Panc1 (cell line): ENCODE data around the gene NSD2. TPM values are rescaled to one million over a fixed set of nuclear protein-coding genes. Genes with fewer than 3 reads are reported as not detected.

Experiments used
- ATAC-seq: fragments of 200-7000 bp; cut with Tn5 transposase; 2 replicates; pipeline ENCODE4 v1.9.1; 2020; ENCODE audit warnings: mild to moderate bottlenecking, moderate library complexity
- BruUV-seq: library from RNA; stranded (reverse); fragments of 400-500 nt; replicated peaks from 2 replicates; lab custom pipeline; 2021; lab: Mats Ljungman, UMichigan
- CTCF ChIA-PET: fragments of 300-600 bp; sonication (Branson Sonifier 250); formaldehyde crosslinking; loops from one replicate; lab custom pipeline; 2022; ENCODE audit warnings: antibody characterized with exemption; lab: Charles Lee
- POLR2A ChIA-PET: fragments of 300-600 bp; sonication (Branson Sonifier 250); formaldehyde crosslinking; loops from one replicate; lab custom pipeline; 2022; ENCODE audit warnings: antibody characterized with exemption; lab: Charles Lee
- DNase-seq: peaks from one replicate; pipeline ENCODE4 v3.0.0-alpha.2; 2010; ENCODE audit warnings: low read depth, low spot score
- H3K27ac ChIP-seq: 2 replicates; pipeline ENCODE4 v1.5.1; 2011; ENCODE audit warnings: mild to moderate bottlenecking, low read length, inconsistent platforms
- H3K27me3 ChIP-seq: fragments of 200-500 bp; sonication (Bioruptor generic); 2 replicates; pipeline ENCODE4 v1.6.0; 2014; ENCODE audit warnings: low read length, inconsistent platforms; ENCODE audit not compliant: control insufficient read depth, insufficient read depth
- H3K36me3 ChIP-seq: fragments of 200-500 bp; sonication (Bioruptor generic); 2 replicates; pipeline ENCODE4 v1.5.1; 2014; ENCODE audit warnings: inconsistent platforms, mild to moderate bottlenecking, low read length, moderate library complexity; ENCODE audit not compliant: control insufficient read depth, insufficient read depth
- H3K4me1 ChIP-seq: 2 replicates; pipeline ENCODE4 v1.5.1; 2011; ENCODE audit warnings: inconsistent platforms, mild to moderate bottlenecking, low read length, moderate library complexity; ENCODE audit not compliant: control insufficient read depth, insufficient read depth
- H3K4me3 ChIP-seq, 2 experiments: 2 replicates each; pipeline ENCODE4 v1.5.1; 2011 to 2012; ENCODE audit warnings: low read depth in 2 of 2, low read length in 2 of 2, mild to moderate bottlenecking in 2 of 2, inconsistent platforms in 1 of 2, moderate library complexity in 1 of 2
- H3K9me3 ChIP-seq: fragments of 200-500 bp; sonication (Bioruptor generic); 2 replicates; pipeline ENCODE4 v1.5.1; 2014; ENCODE audit warnings: low read depth, mild to moderate bottlenecking, inconsistent platforms, low read length, moderate library complexity; ENCODE audit not compliant: control insufficient read depth, insufficient read depth
- POLR2AphosphoS5 ChIP-seq: IDR thresholded peaks from 2 replicates; pipeline ENCODE4 v1.6.1; 2012; ENCODE audit warnings: mild to moderate bottlenecking, low read depth, low read length, moderate library complexity
- SIN3A ChIP-seq: IDR thresholded peaks from 2 replicates; pipeline ENCODE4 v1.6.1; 2012; ENCODE audit warnings: low read depth, mild to moderate bottlenecking, low read length, moderate library complexity, borderline replicate concordance; ENCODE audit not compliant: insufficient read depth
- TCF7L2 ChIP-seq: IDR thresholded peaks from 2 replicates; pipeline ENCODE4 v1.6.1; 2011; ENCODE audit warnings: mild to moderate bottlenecking, low read depth, low read length, inconsistent platforms
- in situ Hi-C: cut with HindIII; loops from 2 replicates; pipeline ENCODE4 v1.10.0; 2016; ENCODE audit warnings: low sequenced_read_pairs, low pct_unique_long_range_greater_than_20kb
- intact Hi-C: fragments of 100-400 bp; cut with micrococcal nuclease; formaldehyde crosslinking; loops from one replicate; pipeline ENCODE4 v1.10.0; 2022; ENCODE audit not compliant: unreplicated experiment
- total RNA-seq: library from RNA; stranded (reverse); gene quantifications from one replicate; pipeline ENCODE4 v1.2.1, GENCODE V29; 2021; ENCODE audit not compliant: unreplicated experiment
- TF ChIP-seq, protein P1 (sequence below): fragments of 450-650 bp; IDR thresholded peaks from 2 replicates; pipeline ENCODE4 v1.5.1; 2017; ENCODE audit warnings: mild to moderate bottlenecking
- TF ChIP-seq, protein P2 (sequence below), 2 experiments: IDR thresholded peaks; 2 replicates each; pipeline ENCODE4 v1.6.1; 2011 to 2012; ENCODE audit warnings: low read depth in 2 of 2, control low read depth in 1 of 2, low read length in 1 of 2, mild to moderate bottlenecking in 1 of 2, moderate library complexity in 1 of 2; ENCODE audit not compliant: insufficient read depth in 1 of 2

The NSD2 gene
- total RNA-seq, 1 experiment from 2014 or later: 116 TPM

DNA sequence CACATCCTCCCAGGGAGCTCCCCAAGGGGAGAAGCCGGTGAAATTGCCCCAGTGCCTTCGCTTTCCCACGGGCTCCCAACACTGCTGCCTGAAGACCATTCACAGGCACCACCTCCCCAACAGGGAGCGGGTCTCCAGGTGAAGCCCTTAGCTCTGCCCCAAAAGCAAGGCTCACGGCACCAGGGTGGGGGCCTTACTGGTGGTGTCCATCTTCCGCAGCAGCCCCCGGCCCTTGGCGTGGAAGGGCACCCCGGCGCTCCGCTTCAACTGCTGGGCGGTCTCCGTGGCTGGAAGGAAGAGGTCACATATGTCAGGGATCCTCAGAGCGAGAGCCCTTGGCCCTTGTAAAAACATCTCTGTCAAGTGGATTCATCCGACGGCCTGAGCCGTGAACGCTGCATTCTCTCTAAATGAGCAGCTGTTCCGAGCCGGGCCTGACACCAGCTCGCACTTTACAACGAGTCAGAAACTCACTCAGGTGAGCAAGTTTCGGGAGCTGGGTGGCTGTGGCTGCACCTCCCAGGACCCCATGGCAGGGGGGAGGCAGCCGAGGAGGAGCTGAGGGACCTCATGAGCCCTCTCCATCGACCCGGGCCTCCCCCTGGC, 116.6 kb downstream of the NSD2 start:
- CTCF ChIA-PET: no interaction called here
- no peak for DNase-seq
- no peak overlapping the region for H3K4me3 ChIP-seq
- no peaks in the 10 kb centered on the region for H3K4me1 ChIP-seq
- BruUV-seq: no TSS peak
- intact Hi-C loops: no loop called here
- H3K27ac ChIP-seq: no peak overlapping the region
- H3K36me3 ChIP-seq: no peaks in the 10 kb centered on the region
- in situ Hi-C loops: no loop called here
- TF ChIP-seq POLR2AphosphoS5 (no peak), SIN3A (no peak), TCF7L2 (no peak)
- TF ChIP-seq, protein P1, sequence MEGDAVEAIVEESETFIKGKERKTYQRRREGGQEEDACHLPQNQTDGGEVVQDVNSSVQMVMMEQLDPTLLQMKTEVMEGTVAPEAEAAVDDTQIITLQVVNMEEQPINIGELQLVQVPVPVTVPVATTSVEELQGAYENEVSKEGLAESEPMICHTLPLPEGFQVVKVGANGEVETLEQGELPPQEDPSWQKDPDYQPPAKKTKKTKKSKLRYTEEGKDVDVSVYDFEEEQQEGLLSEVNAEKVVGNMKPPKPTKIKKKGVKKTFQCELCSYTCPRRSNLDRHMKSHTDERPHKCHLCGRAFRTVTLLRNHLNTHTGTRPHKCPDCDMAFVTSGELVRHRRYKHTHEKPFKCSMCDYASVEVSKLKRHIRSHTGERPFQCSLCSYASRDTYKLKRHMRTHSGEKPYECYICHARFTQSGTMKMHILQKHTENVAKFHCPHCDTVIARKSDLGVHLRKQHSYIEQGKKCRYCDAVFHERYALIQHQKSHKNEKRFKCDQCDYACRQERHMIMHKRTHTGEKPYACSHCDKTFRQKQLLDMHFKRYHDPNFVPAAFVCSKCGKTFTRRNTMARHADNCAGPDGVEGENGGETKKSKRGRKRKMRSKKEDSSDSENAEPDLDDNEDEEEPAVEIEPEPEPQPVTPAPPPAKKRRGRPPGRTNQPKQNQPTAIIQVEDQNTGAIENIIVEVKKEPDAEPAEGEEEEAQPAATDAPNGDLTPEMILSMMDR: no peak
- TF ChIP-seq, protein P2, sequence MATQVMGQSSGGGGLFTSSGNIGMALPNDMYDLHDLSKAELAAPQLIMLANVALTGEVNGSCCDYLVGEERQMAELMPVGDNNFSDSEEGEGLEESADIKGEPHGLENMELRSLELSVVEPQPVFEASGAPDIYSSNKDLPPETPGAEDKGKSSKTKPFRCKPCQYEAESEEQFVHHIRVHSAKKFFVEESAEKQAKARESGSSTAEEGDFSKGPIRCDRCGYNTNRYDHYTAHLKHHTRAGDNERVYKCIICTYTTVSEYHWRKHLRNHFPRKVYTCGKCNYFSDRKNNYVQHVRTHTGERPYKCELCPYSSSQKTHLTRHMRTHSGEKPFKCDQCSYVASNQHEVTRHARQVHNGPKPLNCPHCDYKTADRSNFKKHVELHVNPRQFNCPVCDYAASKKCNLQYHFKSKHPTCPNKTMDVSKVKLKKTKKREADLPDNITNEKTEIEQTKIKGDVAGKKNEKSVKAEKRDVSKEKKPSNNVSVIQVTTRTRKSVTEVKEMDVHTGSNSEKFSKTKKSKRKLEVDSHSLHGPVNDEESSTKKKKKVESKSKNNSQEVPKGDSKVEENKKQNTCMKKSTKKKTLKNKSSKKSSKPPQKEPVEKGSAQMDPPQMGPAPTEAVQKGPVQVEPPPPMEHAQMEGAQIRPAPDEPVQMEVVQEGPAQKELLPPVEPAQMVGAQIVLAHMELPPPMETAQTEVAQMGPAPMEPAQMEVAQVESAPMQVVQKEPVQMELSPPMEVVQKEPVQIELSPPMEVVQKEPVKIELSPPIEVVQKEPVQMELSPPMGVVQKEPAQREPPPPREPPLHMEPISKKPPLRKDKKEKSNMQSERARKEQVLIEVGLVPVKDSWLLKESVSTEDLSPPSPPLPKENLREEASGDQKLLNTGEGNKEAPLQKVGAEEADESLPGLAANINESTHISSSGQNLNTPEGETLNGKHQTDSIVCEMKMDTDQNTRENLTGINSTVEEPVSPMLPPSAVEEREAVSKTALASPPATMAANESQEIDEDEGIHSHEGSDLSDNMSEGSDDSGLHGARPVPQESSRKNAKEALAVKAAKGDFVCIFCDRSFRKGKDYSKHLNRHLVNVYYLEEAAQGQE (IDR thresholded peaks at IDR 0.05; ENCODE audit: insufficient read depth in 1 of 2, low read depth in 2 of 2, low read length in 1 of 2): no peak
- H3K9me3 ChIP-seq: no peaks in the 10 kb centered on the region
- H3K27me3 ChIP-seq: no peaks in the 10 kb centered on the region
- POLR2A ChIA-PET: no interaction called here
- ATAC-seq: no peak

DNA sequence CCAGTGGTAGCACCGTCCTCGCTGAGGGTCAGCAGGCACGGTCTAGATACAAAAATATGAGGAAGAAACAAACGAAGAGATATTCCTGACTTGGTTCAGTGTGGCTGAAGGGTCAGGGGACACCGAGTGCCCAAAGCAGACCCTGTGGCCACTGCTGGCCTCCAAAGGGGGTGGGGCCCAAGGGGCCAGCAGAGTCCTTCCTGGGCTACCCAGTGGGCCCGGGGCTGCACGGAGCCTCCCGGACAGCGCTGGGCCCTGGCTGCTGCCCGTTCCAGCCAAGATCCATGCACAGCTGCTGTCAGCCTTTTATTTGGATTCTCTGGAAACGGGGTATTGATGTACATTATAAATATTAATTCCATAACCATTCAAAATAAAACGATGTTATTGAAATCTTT, 117.1 kb downstream of the NSD2 start:
- intact Hi-C loops (no loop called here), in situ Hi-C loops (no loop called here)
- Histone ChIP-seq H3K27me3 (no peaks in the 10 kb centered on the region), H3K9me3 (no peaks in the 10 kb centered on the region), H3K36me3 (no peaks in the 10 kb centered on the region), H3K4me1 (no peaks in the 10 kb centered on the region), H3K4me3 (no peak overlapping the region), H3K27ac (no peak overlapping the region)
- DNase-seq (no peak), ATAC-seq (no peak)
- no TSS peak for BruUV-seq
- TF ChIP-seq, protein P1: no peak
- TF ChIP-seq POLR2AphosphoS5: no peak
- TF ChIP-seq, protein P2 (IDR thresholded peaks at IDR 0.05; ENCODE audit: insufficient read depth in 1 of 2, low read depth in 2 of 2, low read length in 1 of 2): no peak
- no peak for TF ChIP-seq SIN3A
- no peak for TF ChIP-seq TCF7L2
- ChIA-PET CTCF (no interaction called here), POLR2A (no interaction called here)
